GM12872 (cell line): ENCODE results near the gene MOB3A.
A peak's percentile ranks its signal among the peaks of the same experiment; 100 is the strongest.

ENCODE experiments used
- CTCF ChIP-seq: IDR thresholded peaks from 3 replicates; pipeline ENCODE4 v1.5.1; 2011; ENCODE audit warnings: low read depth, mild to moderate bottlenecking, low read length, moderate library complexity; ENCODE audit not compliant: insufficient read depth

Gene MOB3A

GRCh38 chr19:2053601-2054389, 42.3 kb downstream of the MOB3A start:
- no peak for TF ChIP-seq CTCF

- no peak for TF ChIP-seq CTCF
These were observed 44.1 kb downstream of the MOB3A start for GRCh38 chr19:2051773-2052704.

GRCh38 chr19:2050991-2051772, 44.9 kb downstream of the MOB3A start, which contains the start of gene MKNK2:
Gene MKNK2 (minus strand): TSS chr19:2051244. CDS start chr19:2050851, 393 bp downstream.
- peak; percentile 52; the same call in 2 of the 3 replicates for TF ChIP-seq CTCF

GRCh38 chr19:2050349-2050990, 45.7 kb downstream of the MOB3A start:
- TF ChIP-seq CTCF, result no peak

- TF ChIP-seq CTCF, result no peak
These were observed 46.3 kb downstream of the MOB3A start for GRCh38 chr19:2049741-2050348.

- TF ChIP-seq CTCF, result no peak
These were observed 47.0 kb downstream of the MOB3A start for GRCh38 chr19:2048959-2049740.
